H1 (cell line): Measurements from ENCODE around the gene GP1BB. TPM values are rescaled to one million over a fixed set of nuclear protein-coding genes. Genes with fewer than 3 reads are reported as not detected.

Source experiments
- CTCF ChIA-PET: fragments of 300-600 bp; sonication (Branson Sonifier 250); formaldehyde crosslinking; loops from one replicate; lab custom pipeline; 2021; ENCODE audit not compliant: partially characterized antibody; lab: Charles Lee
- POLR2A ChIA-PET: fragments of 300-600 bp; sonication (Branson Sonifier 250); formaldehyde crosslinking; loops from one replicate; lab custom pipeline; 2021; ENCODE audit warnings: inconsistent platforms; ENCODE audit not compliant: partially characterized antibody; lab: Charles Lee
- DNase-seq, 2 experiments: peaks; one replicate each; pipeline versions ENCODE4 v3.0.0 to v3.0.0-alpha.2; 2010 to 2022; ENCODE audit warnings: low spot score in 2 of 2, low read depth in 1 of 2, mixed read lengths in 1 of 2
- FAIRE-seq: peaks from 2 replicates; lab custom pipeline; 2011; peaks lifted over from hg19 to GRCh38; lab: Jason Lieb, UNC
- H2AFZ ChIP-seq: 2 replicates; pipeline ENCODE4 v1.8.1; 2012; ENCODE audit warnings: low read length, inconsistent platforms
- H2AK5ac ChIP-seq: 2 replicates; pipeline ENCODE4 v1.6.1; 2013; ENCODE audit warnings: low read depth, low read length
- H2BK120ac ChIP-seq: replicated peaks from 2 replicates; pipeline ENCODE3; 2013; ENCODE audit warnings: low read depth, low read length, inconsistent platforms
- H2BK12ac ChIP-seq: 2 replicates; pipeline ENCODE4 v1.6.1; 2013; ENCODE audit warnings: low read depth, low read length
- H2BK15ac ChIP-seq: 2 replicates; pipeline ENCODE4 v1.6.1; 2013; ENCODE audit warnings: low read length
- H2BK20ac ChIP-seq: 2 replicates; pipeline ENCODE4 v1.6.1; 2013; ENCODE audit warnings: low read length
- H2BK5ac ChIP-seq: 2 replicates; pipeline ENCODE4 v1.6.1; 2013; ENCODE audit warnings: low read depth, low read length
- H3K14ac ChIP-seq: 2 replicates; pipeline ENCODE4 v1.6.1; 2013; ENCODE audit warnings: inconsistent platforms; ENCODE audit not compliant: insufficient read length
- H3K18ac ChIP-seq: 2 replicates; pipeline ENCODE4 v1.6.1; 2013; ENCODE audit warnings: low read length; ENCODE audit errors: extremely low read depth
- H3K23ac ChIP-seq: 2 replicates; pipeline ENCODE4 v1.6.1; 2013; ENCODE audit warnings: inconsistent platforms; ENCODE audit not compliant: insufficient read length
- H3K23me2 ChIP-seq: 2 replicates; pipeline ENCODE4 v1.6.1; 2013; ENCODE audit warnings: low read depth, low read length
- H3K27ac ChIP-seq: 2 replicates; pipeline ENCODE4 v1.6.1; 2011; ENCODE audit warnings: low read depth, low read length, inconsistent platforms
- H3K27me3 ChIP-seq, 4 experiments: replicated peaks in 1 of 4; 1 replicate in 1 of 4; 2 replicates in 3 of 4; pipeline versions ENCODE4 v1.6.1 to v1.8.1; 2011 to 2013; ENCODE audit warnings: low read length in 3 of 4, mild to moderate bottlenecking in 3 of 4, inconsistent platforms in 2 of 4, mixed read lengths in 2 of 4, moderate library complexity in 1 of 4; ENCODE audit not compliant: control insufficient read depth in 3 of 4, insufficient read depth in 3 of 4; ENCODE audit errors: extremely low read depth in 1 of 4
- H3K36me3 ChIP-seq, 4 experiments: 2 replicates each; pipeline versions ENCODE4 v1.6.1 to v1.8.1; 2011 to 2013; ENCODE audit warnings: mild to moderate bottlenecking in 4 of 4, low read length in 3 of 4, moderate library complexity in 2 of 4, control low read depth in 1 of 4, inconsistent platforms in 1 of 4; ENCODE audit not compliant: insufficient read depth in 4 of 4, control insufficient read depth in 2 of 4
- H3K4ac ChIP-seq: replicated peaks from 2 replicates; pipeline ENCODE3; 2013; ENCODE audit warnings: low read length, low read depth, mixed read lengths, inconsistent platforms; ENCODE audit not compliant: insufficient read length
- H3K4me1 ChIP-seq, 4 experiments: replicated peaks in 1 of 4; 1 replicate in 1 of 4; 2 replicates in 3 of 4; pipeline versions ENCODE4 v1.6.1 to v1.8.1; 2011 to 2013; ENCODE audit warnings: low read length in 3 of 4, inconsistent platforms in 2 of 4, mixed read lengths in 1 of 4; ENCODE audit not compliant: insufficient read depth in 4 of 4, control insufficient read depth in 3 of 4
- H3K4me2 ChIP-seq, 2 experiments: 2 replicates each; pipeline versions ENCODE4 v1.6.1 to v1.8.1; 2011 to 2013; ENCODE audit warnings: low read depth in 2 of 2, low read length in 2 of 2, control low read depth in 1 of 2, inconsistent platforms in 1 of 2, mild to moderate bottlenecking in 1 of 2; ENCODE audit not compliant: insufficient read depth in 1 of 2
- H3K4me3 ChIP-seq, 4 experiments: fragments of 200-600, 300-600 bp in 1 of 4; sonication (generic), shearing (Covaris generic), sonication (Bioruptor Twin) in 1 of 4; 2 replicates each; pipeline versions ENCODE4 v1.5.1 to v1.8.1; 2011 to 2016; ENCODE audit warnings: low read length in 4 of 4, low read depth in 3 of 4, control low read depth in 2 of 4, inconsistent platforms in 2 of 4, mild to moderate bottlenecking in 2 of 4, mixed read lengths in 1 of 4, moderate library complexity in 1 of 4; ENCODE audit not compliant: insufficient read depth in 2 of 4; ENCODE audit errors: extremely low read depth in 1 of 4
- H3K56ac ChIP-seq: replicated peaks from 2 replicates; pipeline ENCODE3; 2013; ENCODE audit warnings: low read depth, mild to moderate bottlenecking, mixed read lengths, low read length, inconsistent platforms; ENCODE audit not compliant: insufficient read length
- H3K79me1 ChIP-seq: 2 replicates; pipeline ENCODE4 v1.6.1; 2013; ENCODE audit warnings: low read depth, low read length, control low read depth
- H3K79me2 ChIP-seq, 2 experiments: 2 replicates each; pipeline versions ENCODE4 v1.6.1 to v1.8.1; 2012 to 2013; ENCODE audit warnings: low read length in 2 of 2, mild to moderate bottlenecking in 2 of 2, inconsistent platforms in 1 of 2; ENCODE audit not compliant: insufficient read depth in 2 of 2, control insufficient read depth in 1 of 2
- H3K9ac ChIP-seq, 4 experiments: replicated peaks in 1 of 4; 1 replicate in 1 of 4; 2 replicates in 3 of 4; pipeline versions ENCODE4 v1.6.1 to v1.8.1; 2011 to 2013; ENCODE audit warnings: low read depth in 3 of 4, low read length in 3 of 4, control low read depth in 2 of 4, mild to moderate bottlenecking in 2 of 4, moderate library complexity in 2 of 4, inconsistent platforms in 1 of 4; ENCODE audit errors: extremely low read depth in 1 of 4
- H3K9me3 ChIP-seq, 2 experiments: 2 replicates each; pipeline versions ENCODE4 v1.6.1 to v1.8.1; 2012 to 2013; ENCODE audit warnings: mild to moderate bottlenecking in 2 of 2, moderate library complexity in 2 of 2, control low read depth in 1 of 2, inconsistent platforms in 1 of 2, low read depth in 1 of 2, low read length in 1 of 2, mixed read lengths in 1 of 2; ENCODE audit not compliant: insufficient read depth in 2 of 2
- H4K20me1 ChIP-seq, 2 experiments: replicated peaks in 1 of 2; 2 replicates each; pipeline versions ENCODE3 to v1.8.1; 2011 to 2013; ENCODE audit warnings: inconsistent platforms in 2 of 2, low read length in 2 of 2, mild to moderate bottlenecking in 1 of 2; ENCODE audit not compliant: insufficient read depth in 2 of 2, control insufficient read depth in 1 of 2
- H4K5ac ChIP-seq: 2 replicates; pipeline ENCODE4 v1.6.1; 2013; ENCODE audit warnings: low read length, low read depth, mixed read lengths, inconsistent platforms; ENCODE audit not compliant: insufficient read length
- H4K8ac ChIP-seq: 2 replicates; pipeline ENCODE4 v1.8.0; 2013; ENCODE audit warnings: mild to moderate bottlenecking, moderate library complexity, low read length, inconsistent platforms; ENCODE audit not compliant: insufficient read depth; ENCODE audit errors: extremely low read depth
- H4K91ac ChIP-seq: replicated peaks from 2 replicates; pipeline ENCODE3; 2013; ENCODE audit warnings: low read length, mixed read lengths, inconsistent platforms; ENCODE audit not compliant: insufficient read length
- CEBPB ChIP-seq: IDR thresholded peaks from 2 replicates; pipeline ENCODE4 v1.6.1; 2012; ENCODE audit warnings: low read depth, low read length
- NRF1 ChIP-seq: IDR thresholded peaks from 2 replicates; pipeline ENCODE4 v1.6.1; 2011; ENCODE audit warnings: mild to moderate bottlenecking, low read depth, low read length, improper control_type of control experiment
- POLR2AphosphoS5 ChIP-seq: IDR thresholded peaks from 2 replicates; pipeline ENCODE4 v1.6.1; 2011; ENCODE audit warnings: low read depth, low read length
- WGBS, 2 experiments: shearing (Covaris generic) in 1 of 2; methylation state at CpG; one replicate each; pipeline versions ENCODE4 v1.1.6 to v1.1.7; 2013 to 2015; ENCODE audit warnings: low lambda C conversion rate in 2 of 2, mixed read lengths in 2 of 2, inconsistent platforms in 1 of 2, low coverage in 1 of 2, missing lambda C conversion rate in 1 of 2; ENCODE audit not compliant: insufficient replicate concordance in 2 of 2, insufficient coverage in 1 of 2, insufficient read length in 1 of 2; ENCODE audit errors: extremely low coverage in 1 of 2, missing lambda C conversion rate in 1 of 2; 5-methylcytosine and 5-hydroxymethylcytosine counted together
- polyA plus RNA-seq, 7 experiments: library from polyadenylated mRNA; depleted of rRNA in 3 of 7; stranded (reverse) in 5 of 7; unstranded in 2 of 7; fragments of >200 nt in 5 of 7; fragments of 200-250 nt in 2 of 7; gene quantifications; 1 replicate in 5 of 7; 2 replicates in 1 of 7; 4 replicates in 1 of 7; pipeline versions ENCODE4 v1.2.1 to v1.2.3, GENCODE V29; 2011 to 2013; ENCODE audit warnings: missing spikeins in 2 of 7, mixed read lengths in 2 of 7
- total RNA-seq: library from RNA; stranded (reverse); fragmentation: NEBNext Ultra II Directional; extraction: Animal tissue kit (Norgen Biotek cat#: 25700); gene quantifications from 2 replicates; pipeline ENCODE4 v1.2.1, GENCODE V29; 2021

The GP1BB gene
- total and polyA plus RNA-seq, 2 of the 8 experiments (the other 6 are each of a cell fraction or from before 2014, with no cell fraction given), result 0.36 TPM; not detected in 1

GRCh38 chr22:19724927-19725661 lies 1.8 kb downstream of the GP1BB start:
- peaks cover 71 to 99% (median 96%) of the 10 kb centered on the region in 4 experiments for H3K27me3 ChIP-seq
- no peak overlapping the region for H3K14ac ChIP-seq
- H3K18ac ChIP-seq, result peak overlapping the region; percentile 10; the same call in 1 of the 2 replicates
- no peak overlapping the region for H2BK120ac ChIP-seq
- no peak for FAIRE-seq
- peak overlapping the region; percentile 69 for H3K4ac ChIP-seq
- peak overlapping the region; percentile 68; the same call in 1 of the 2 replicates for H2BK12ac ChIP-seq
- ChIA-PET CTCF (no interaction called here), POLR2A (no interaction called here)
- H3K27ac ChIP-seq, result no peak overlapping the region
- TF ChIP-seq CEBPB, result no peak
- TF ChIP-seq NRF1, result no peak
- no peak for TF ChIP-seq POLR2AphosphoS5
- TF ChIP-seq, all 59 proteins: peak for 0
- no peak overlapping the region for H4K5ac ChIP-seq
- H3K4me1 ChIP-seq, result peaks cover 0 to 33% (median 20%) of the 10 kb centered on the region in 4 experiments; a peak in 6 of 7 replicates
- no peak overlapping the region; the same call in 1 of the 2 replicates for H2BK20ac ChIP-seq
- no peaks in the 10 kb centered on the region for H3K9me3 ChIP-seq
- DNase-seq, result no peak
- H3K56ac ChIP-seq, result no peak overlapping the region
- no peaks in the 10 kb centered on the region for H3K79me1 ChIP-seq
- H4K8ac ChIP-seq, result no peak overlapping the region; the same call in 1 of the 2 replicates
- H2AFZ ChIP-seq, result no peak overlapping the region
- H2BK15ac ChIP-seq, result peak overlapping the region; percentile 92; the same call in 1 of the 2 replicates
- no peaks in the 10 kb centered on the region for H3K79me2 ChIP-seq
- peaks cover 0 to 4% (median 0%) of the 10 kb centered on the region in 4 experiments; a peak in 1 of 8 replicates for H3K36me3 ChIP-seq
- H4K91ac ChIP-seq, result peak overlapping the region; percentile 40
- peaks cover 18% of the 10 kb centered on the region; the same call in 1 of the 2 replicates for H3K23me2 ChIP-seq
- no peak overlapping the region for H3K9ac ChIP-seq
- 75% methylated on average over 45 of the region's 45 CpGs; no CpG with 5 or more reads in 1 of the 2 experiments for WGBS, 2 experiments
- no peak overlapping the region for H2BK5ac ChIP-seq
- peak overlapping the region; percentile 90 for H2AK5ac ChIP-seq
- no peak overlapping the region for H3K4me3 ChIP-seq
- H3K4me2 ChIP-seq, result peak overlapping the region in 1 of 2 experiments; percentile 74; a peak in 1 of 4 replicates
- H4K20me1 ChIP-seq, result peaks cover 12 to 24% of the 10 kb centered on the region in 2 experiments
- no peak overlapping the region for H3K23ac ChIP-seq
